Cardiac muscle cell (in vitro differentiated cells and primary cell): ENCODE measurements around the gene DCLRE1C. TPM values are rescaled to one million over a fixed set of nuclear protein-coding genes. Genes with fewer than 3 reads are reported as not detected.

Experiments used
- DNase-seq, 2 donors: peaks; one replicate each; pipeline versions ENCODE4 v3.0.0 to v3.0.0-alpha.2; 2010 to 2017; ENCODE audit warnings: low read depth in 1 of 2, low spot score in 1 of 2
- H3K27ac ChIP-seq: fragments of 200-600 bp; sonication (generic); 2 replicates; pipeline ENCODE4 v1.5.1; 2016
- H3K27me3 ChIP-seq: fragments of 200-600 bp; sonication (generic); 2 replicates; pipeline ENCODE4 v1.6.0; 2016; ENCODE audit warnings: control low read depth
- H3K36me3 ChIP-seq: fragments of 200-600 bp; sonication (generic); 2 replicates; pipeline ENCODE4 v1.5.1; 2016; ENCODE audit warnings: control low read depth
- H3K4me1 ChIP-seq: fragments of 200-600 bp; sonication (generic); 2 replicates; pipeline ENCODE4 v1.8.1; 2017; ENCODE audit warnings: low read depth, mild to moderate bottlenecking, mixed run types
- H3K4me3 ChIP-seq: fragments of 200-600 bp; sonication (generic); 2 replicates; pipeline ENCODE4 v1.5.1; 2016; ENCODE audit warnings: mild to moderate bottlenecking
- H3K9me3 ChIP-seq: fragments of 200-600 bp; sonication (generic); 2 replicates; pipeline ENCODE4 v1.5.1; 2017; ENCODE audit warnings: low read depth, mild to moderate bottlenecking, control low read depth
- polyA plus RNA-seq: library from polyadenylated mRNA; unstranded; fragments of >200 nt; fragmentation: Nextera tagmentation; extraction: Ambion mirVana; gene quantifications from 2 replicates; pipeline ENCODE4 v1.2.1, GENCODE V29; 2016
- total RNA-seq: library from RNA; depleted of rRNA; stranded (reverse); fragments of >200 nt; gene quantifications from 2 replicates; pipeline ENCODE4 v1.2.3, GENCODE V29; 2016
- TF ChIP-seq, protein P1 (sequence below): IDR thresholded peaks from 2 replicates; pipeline ENCODE4 v1.5.1; 2012; ENCODE audit warnings: low read depth, mild to moderate bottlenecking, low read length

Gene DCLRE1C
- total and polyA plus RNA-seq, 2 experiments from 2014 or later: 8.2 to 16.6 TPM

- Histone ChIP-seq H3K27me3 (no peaks in the 10 kb centered on the region), H3K4me3 (no peak overlapping the region), H3K9me3 (no peaks in the 10 kb centered on the region), H3K4me1 (no peaks in the 10 kb centered on the region), H3K27ac (no peak overlapping the region), H3K36me3 (peaks cover 28% of the 10 kb centered on the region)
- DNase-seq: no peak
- TF ChIP-seq, protein P1, sequence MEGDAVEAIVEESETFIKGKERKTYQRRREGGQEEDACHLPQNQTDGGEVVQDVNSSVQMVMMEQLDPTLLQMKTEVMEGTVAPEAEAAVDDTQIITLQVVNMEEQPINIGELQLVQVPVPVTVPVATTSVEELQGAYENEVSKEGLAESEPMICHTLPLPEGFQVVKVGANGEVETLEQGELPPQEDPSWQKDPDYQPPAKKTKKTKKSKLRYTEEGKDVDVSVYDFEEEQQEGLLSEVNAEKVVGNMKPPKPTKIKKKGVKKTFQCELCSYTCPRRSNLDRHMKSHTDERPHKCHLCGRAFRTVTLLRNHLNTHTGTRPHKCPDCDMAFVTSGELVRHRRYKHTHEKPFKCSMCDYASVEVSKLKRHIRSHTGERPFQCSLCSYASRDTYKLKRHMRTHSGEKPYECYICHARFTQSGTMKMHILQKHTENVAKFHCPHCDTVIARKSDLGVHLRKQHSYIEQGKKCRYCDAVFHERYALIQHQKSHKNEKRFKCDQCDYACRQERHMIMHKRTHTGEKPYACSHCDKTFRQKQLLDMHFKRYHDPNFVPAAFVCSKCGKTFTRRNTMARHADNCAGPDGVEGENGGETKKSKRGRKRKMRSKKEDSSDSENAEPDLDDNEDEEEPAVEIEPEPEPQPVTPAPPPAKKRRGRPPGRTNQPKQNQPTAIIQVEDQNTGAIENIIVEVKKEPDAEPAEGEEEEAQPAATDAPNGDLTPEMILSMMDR: no peak
Observed at GRCh38 chr10:14930610-14931009, 23.3 kb downstream of the DCLRE1C start.

- TF ChIP-seq, protein P1: no peak
- Histone ChIP-seq H3K36me3 (peaks cover 19% of the 10 kb centered on the region), H3K4me3 (no peak overlapping the region), H3K4me1 (no peaks in the 10 kb centered on the region), H3K27me3 (no peaks in the 10 kb centered on the region), H3K27ac (no peak overlapping the region), H3K9me3 (no peaks in the 10 kb centered on the region)
- no peak for DNase-seq
Observed at GRCh38 chr10:14926722-14927416, 27.0 kb downstream of the DCLRE1C start.

DNA sequence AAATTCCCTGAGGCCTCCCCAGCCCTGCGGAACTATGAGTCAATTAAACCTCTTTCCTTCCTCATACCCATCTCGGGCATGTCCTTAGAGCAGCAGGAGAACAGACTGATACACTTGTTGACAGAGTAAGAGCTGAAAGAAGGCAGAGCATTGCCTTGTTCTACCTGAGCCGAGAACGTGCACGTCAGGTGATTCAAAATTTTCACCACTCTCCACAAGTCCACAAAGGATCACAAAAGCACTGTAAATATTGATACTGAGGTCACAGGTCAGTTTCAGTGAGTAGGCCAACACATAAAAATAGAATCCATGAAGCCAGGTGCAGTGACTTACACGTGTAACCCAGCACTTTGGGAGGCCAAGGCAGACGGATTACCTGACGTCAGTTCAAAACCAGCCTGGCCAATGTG lies 27.8 kb downstream of the DCLRE1C start:
- H3K27me3 ChIP-seq: no peaks in the 10 kb centered on the region
- TF ChIP-seq, protein P1: no peak
- H3K4me3 ChIP-seq: no peak overlapping the region
- peaks cover 14% of the 10 kb centered on the region for H3K36me3 ChIP-seq
- no peaks in the 10 kb centered on the region for H3K9me3 ChIP-seq
- no peak for DNase-seq
- H3K4me1 ChIP-seq: no peaks in the 10 kb centered on the region
- H3K27ac ChIP-seq: no peak overlapping the region

DNA sequence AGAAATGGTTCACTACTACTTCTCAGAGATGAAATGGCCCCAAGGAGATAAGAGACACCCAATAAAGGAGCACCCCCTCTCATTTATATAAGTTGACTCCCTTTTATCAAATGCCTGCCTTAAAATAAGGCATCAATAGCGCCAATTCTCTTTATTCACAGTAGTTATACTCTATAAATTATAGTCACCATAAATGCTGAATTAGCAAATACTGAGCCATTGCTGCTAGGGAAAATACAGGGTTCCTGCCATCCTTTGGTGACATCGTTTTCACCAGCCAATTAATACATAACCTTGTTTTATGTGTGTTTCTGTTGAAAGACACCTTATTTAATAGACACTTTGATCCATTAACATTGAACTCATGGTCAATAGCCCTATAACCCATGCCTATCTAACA lies 28.6 kb downstream of the DCLRE1C start:
- TF ChIP-seq, protein P1: no peak

GRCh38 chr10:14924013-14924412 lies 29.9 kb downstream of the DCLRE1C start:
- Histone ChIP-seq H3K36me3 (peaks cover 14% of the 10 kb centered on the region), H3K27ac (no peak overlapping the region), H3K9me3 (no peaks in the 10 kb centered on the region), H3K27me3 (no peaks in the 10 kb centered on the region), H3K4me1 (no peaks in the 10 kb centered on the region), H3K4me3 (no peak overlapping the region)
- DNase-seq: no peak
- TF ChIP-seq, protein P1: no peak

More for the DNA sequence above, 28.6 kb downstream of the DCLRE1C start:
- H3K36me3 ChIP-seq: peaks cover 8% of the 10 kb centered on the region
- DNase-seq: no peak
- H3K4me3 ChIP-seq: no peak overlapping the region
- H3K9me3 ChIP-seq: no peaks in the 10 kb centered on the region
- H3K27me3 ChIP-seq: no peaks in the 10 kb centered on the region
- H3K4me1 ChIP-seq: no peaks in the 10 kb centered on the region
- no peak overlapping the region for H3K27ac ChIP-seq
